Measurements from ENCODE around the gene ZNF490. TPM values are rescaled to one million over a fixed set of nuclear protein-coding genes. Genes with fewer than 3 reads are reported as not detected.
"Not testable (repeated sequence)": the region's sequence is repeated elsewhere in the genome, so short reads cannot be mapped to it uniquely, and the experiment has no call there.

Gene ZNF490
- 1.7 and 1.8 TPM in 2 replicates for total RNA-seq (2014; rRNA removed; shearing (Covaris generic))
- polyA plus RNA-seq (2014; cell fraction: nucleus; rRNA removed): 0.12 and 0.25 TPM in 2 replicates

- DNase-seq (ENCODE audit: extremely low read depth, low read depth): peak; percentile 92
These were observed at the start of gene ZNF490, which contains the start of gene ZNF791 for GRCh38 chr19:12610540-12611360. Gene ZNF490 (minus strand): TSS chr19:12610813. CDS start chr19:12610680, 133 bp downstream. Gene ZNF791 (plus strand): TSS chr19:12610920. CDS start chr19:12611080, 160 bp downstream.

- DNase-seq (ENCODE audit: extremely low read depth, low read depth): no peak
These were observed 47.4 kb upstream of the ZNF490 start for GRCh38 chr19:12657966-12658365.

GRCh38 chr19:12656899-12657571, 46.4 kb upstream of the ZNF490 start:
- DNase-seq (ENCODE audit: extremely low read depth, low read depth): no peak

- DNase-seq (ENCODE audit: extremely low read depth, low read depth): no peak
These were observed 44.9 kb upstream of the ZNF490 start for GRCh38 chr19:12655546-12655945.

- DNase-seq (ENCODE audit: extremely low read depth, low read depth): no peak
These were observed 41.6 kb upstream of the ZNF490 start for GRCh38 chr19:12652219-12652618.

- DNase-seq (ENCODE audit: extremely low read depth, low read depth): no peak
These were observed 39.3 kb upstream of the ZNF490 start for GRCh38 chr19:12649941-12650340.

GRCh38 chr19:12648088-12648487, 37.5 kb upstream of the ZNF490 start:
- DNase-seq (ENCODE audit: extremely low read depth, low read depth): no peak

- no peak for DNase-seq (ENCODE audit: extremely low read depth, low read depth)
These were observed 37.0 kb upstream of the ZNF490 start for GRCh38 chr19:12647490-12648071.

GRCh38 chr19:12647047-12647446, 36.4 kb upstream of the ZNF490 start:
- no peak for DNase-seq (ENCODE audit: extremely low read depth, low read depth)

- no peak for DNase-seq (ENCODE audit: extremely low read depth, low read depth)
These were observed 35.9 kb upstream of the ZNF490 start for GRCh38 chr19:12646551-12646950.

GRCh38 chr19:12643716-12644115, 33.1 kb upstream of the ZNF490 start:
- not testable (repeated sequence) for DNase-seq (ENCODE audit: extremely low read depth, low read depth)

GRCh38 chr19:12642506-12642905, 31.9 kb upstream of the ZNF490 start:
- DNase-seq (ENCODE audit: extremely low read depth, low read depth): no peak

- no peak for DNase-seq (ENCODE audit: extremely low read depth, low read depth)
These were observed 30.8 kb upstream of the ZNF490 start for GRCh38 chr19:12641456-12641855.

GRCh38 chr19:12639901-12640613, 29.4 kb upstream of the ZNF490 start:
- DNase-seq (ENCODE audit: extremely low read depth, low read depth): peak; percentile 29

GRCh38 chr19:12638611-12639182, 28.1 kb upstream of the ZNF490 start:
- no peak for DNase-seq (ENCODE audit: extremely low read depth, low read depth)

GRCh38 chr19:12636631-12637030, 26.0 kb upstream of the ZNF490 start:
- DNase-seq (ENCODE audit: extremely low read depth, low read depth): no peak

- DNase-seq (ENCODE audit: extremely low read depth, low read depth): no peak
These were observed 18.6 kb upstream of the ZNF490 start for GRCh38 chr19:12629215-12629614.

GRCh38 chr19:12628040-12629022, 17.7 kb upstream of the ZNF490 start:
- DNase-seq (ENCODE audit: extremely low read depth, low read depth): no peak

- DNase-seq (ENCODE audit: extremely low read depth, low read depth): no peak
These were observed 16.3 kb upstream of the ZNF490 start for GRCh38 chr19:12626958-12627357.
